IPS-20b (cell line): ENCODE measurements around the gene RANBP9.

Experiments
- H3K27ac ChIP-seq: one replicate; pipeline ENCODE4 v1.5.1; 2013; ENCODE audit warnings: low read length
- H3K27me3 ChIP-seq: 2 replicates; pipeline ENCODE4 v1.6.1; 2013; ENCODE audit warnings: mild to moderate bottlenecking, low read length, inconsistent platforms; ENCODE audit not compliant: insufficient read depth
- H3K36me3 ChIP-seq: 2 replicates; pipeline ENCODE4 v1.6.1; 2013; ENCODE audit warnings: low read depth, mild to moderate bottlenecking, inconsistent platforms, low read length, moderate library complexity; ENCODE audit not compliant: insufficient read depth
- H3K4me1 ChIP-seq: 2 replicates; pipeline ENCODE4 v1.6.1; 2013; ENCODE audit warnings: mild to moderate bottlenecking, control low read depth, inconsistent platforms, low read length, moderate library complexity; ENCODE audit not compliant: insufficient read depth
- H3K4me3 ChIP-seq: 2 replicates; pipeline ENCODE4 v1.5.1; 2013; ENCODE audit warnings: mild to moderate bottlenecking, low read length, inconsistent platforms
- H3K9ac ChIP-seq: 2 replicates; pipeline ENCODE4 v1.6.1; 2013; ENCODE audit warnings: low read depth, mild to moderate bottlenecking, inconsistent platforms, low read length, moderate library complexity
- H3K9me3 ChIP-seq: 2 replicates; pipeline ENCODE4 v1.6.1; 2013; ENCODE audit warnings: mild to moderate bottlenecking, low read depth, low read length, inconsistent platforms; ENCODE audit not compliant: insufficient read depth

The RANBP9 gene

DNA sequence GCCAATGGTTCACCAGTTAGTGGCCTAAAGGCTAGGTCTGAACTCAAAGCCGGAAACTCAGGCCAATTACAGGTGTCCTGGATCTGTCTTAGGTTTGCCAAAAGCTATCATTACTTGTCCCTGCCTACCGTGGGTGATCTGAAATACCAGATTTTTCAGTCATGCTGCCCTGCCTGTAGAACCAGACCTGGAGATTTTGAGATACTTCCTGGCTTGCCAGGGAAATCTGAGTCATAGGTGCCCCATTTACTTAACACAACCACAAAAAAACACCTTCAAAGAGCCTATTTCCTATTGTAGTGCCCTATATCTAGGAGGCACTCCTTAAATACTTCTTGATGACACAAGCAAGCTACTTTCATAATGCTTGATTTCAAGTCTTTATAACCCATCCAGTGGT, 13.9 kb upstream of the RANBP9 start:
- Histone ChIP-seq H3K27ac (no peak overlapping the region), H3K4me1 (no peaks in the 10 kb centered on the region), H3K27me3 (no peaks in the 10 kb centered on the region), H3K9me3 (no peaks in the 10 kb centered on the region), H3K36me3 (no peaks in the 10 kb centered on the region), H3K9ac (no peak overlapping the region), H3K4me3 (no peak overlapping the region)

DNA sequence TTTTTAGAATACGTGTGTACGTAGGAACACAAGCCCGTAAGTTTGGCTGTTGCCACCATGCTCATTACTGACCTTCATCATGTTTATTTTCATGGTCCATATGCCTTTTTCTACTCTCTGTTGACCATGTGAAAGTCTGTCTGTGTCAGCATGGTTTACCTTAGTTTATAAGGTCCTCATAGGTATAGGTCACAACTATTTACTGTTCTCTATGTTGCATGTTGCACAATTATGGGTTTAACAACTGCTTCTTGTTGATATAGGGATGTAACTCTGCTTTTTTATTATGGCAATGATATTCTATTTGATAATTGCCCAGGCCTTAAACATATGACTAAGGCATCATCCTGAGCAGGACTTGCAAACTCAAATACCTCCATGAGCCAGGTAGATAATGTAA, 13.4 kb upstream of the RANBP9 start:
- H3K27me3 ChIP-seq = no peaks in the 10 kb centered on the region
- no peak overlapping the region for H3K9ac ChIP-seq
- no peak overlapping the region for H3K4me3 ChIP-seq
- no peaks in the 10 kb centered on the region for H3K4me1 ChIP-seq
- H3K36me3 ChIP-seq = no peaks in the 10 kb centered on the region
- no peaks in the 10 kb centered on the region for H3K9me3 ChIP-seq
- no peak overlapping the region for H3K27ac ChIP-seq

DNA sequence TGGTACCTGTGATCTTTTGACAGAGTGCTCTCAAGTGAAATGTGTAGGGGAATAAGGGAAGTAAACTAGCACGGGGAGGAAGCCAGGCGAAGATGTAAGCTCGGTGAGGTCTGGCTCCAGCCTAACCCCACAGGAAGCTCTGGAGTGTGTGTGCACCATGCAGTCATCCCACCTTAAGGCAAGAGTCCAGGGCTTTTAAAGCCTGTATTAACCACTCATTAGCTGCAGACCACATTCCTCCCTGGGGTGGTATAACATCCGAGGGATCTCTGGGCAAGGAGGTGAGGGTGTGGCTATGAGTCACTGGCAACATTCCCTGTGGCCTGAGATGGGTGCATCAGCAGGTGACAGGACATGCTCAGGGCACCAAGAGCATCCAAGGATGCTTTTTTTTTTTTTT, 12.5 kb upstream of the RANBP9 start:
- Histone ChIP-seq H3K4me3 (no peak overlapping the region), H3K27ac (no peak overlapping the region), H3K36me3 (no peaks in the 10 kb centered on the region), H3K9ac (no peak overlapping the region), H3K9me3 (no peaks in the 10 kb centered on the region), H3K27me3 (no peaks in the 10 kb centered on the region), H3K4me1 (no peaks in the 10 kb centered on the region)

DNA sequence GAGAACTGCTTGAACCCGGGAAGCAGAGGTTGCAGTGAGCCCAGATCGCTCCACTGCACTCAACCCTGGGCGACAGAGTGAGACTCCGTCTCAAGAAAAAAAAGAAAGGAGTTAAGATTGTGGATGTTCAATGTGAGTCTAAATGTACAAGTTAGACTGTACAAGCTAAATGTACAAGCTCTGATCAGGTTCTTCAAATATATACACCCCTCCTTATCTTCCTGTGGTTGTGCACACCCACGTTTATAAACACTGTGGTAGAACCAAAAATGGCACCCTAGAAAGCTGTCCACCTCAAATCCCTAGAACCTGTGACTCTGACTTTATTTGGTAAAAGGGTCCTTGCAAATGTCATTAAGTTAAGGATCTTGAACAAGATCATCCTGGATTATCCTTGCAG, 11.2 kb upstream of the RANBP9 start:
- Histone ChIP-seq H3K4me3 (no peak overlapping the region), H3K9ac (no peak overlapping the region), H3K27me3 (no peaks in the 10 kb centered on the region), H3K27ac (no peak overlapping the region), H3K4me1 (no peaks in the 10 kb centered on the region), H3K36me3 (no peaks in the 10 kb centered on the region), H3K9me3 (no peaks in the 10 kb centered on the region)

DNA sequence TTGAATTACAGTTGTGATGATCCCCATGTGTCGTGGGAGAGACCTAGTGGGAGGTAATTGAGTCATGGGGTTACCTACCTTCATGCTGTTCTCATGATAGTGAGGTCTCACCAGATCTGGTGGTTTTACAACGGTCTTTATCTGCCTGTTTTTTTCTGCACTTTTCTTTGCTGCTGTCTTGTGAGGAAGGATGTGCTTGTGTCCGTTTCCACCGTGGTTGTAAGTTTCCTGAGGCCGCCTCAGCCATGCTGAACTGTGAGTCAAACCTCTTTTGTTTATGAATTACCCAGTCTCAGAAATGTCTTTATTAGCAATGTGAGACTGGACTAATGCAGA, 6.5 kb upstream of the RANBP9 start:
- Histone ChIP-seq H3K27ac (no peak overlapping the region), H3K36me3 (no peaks in the 10 kb centered on the region), H3K9ac (no peak overlapping the region), H3K9me3 (no peaks in the 10 kb centered on the region), H3K27me3 (no peaks in the 10 kb centered on the region), H3K4me3 (no peak overlapping the region), H3K4me1 (no peaks in the 10 kb centered on the region)

DNA sequence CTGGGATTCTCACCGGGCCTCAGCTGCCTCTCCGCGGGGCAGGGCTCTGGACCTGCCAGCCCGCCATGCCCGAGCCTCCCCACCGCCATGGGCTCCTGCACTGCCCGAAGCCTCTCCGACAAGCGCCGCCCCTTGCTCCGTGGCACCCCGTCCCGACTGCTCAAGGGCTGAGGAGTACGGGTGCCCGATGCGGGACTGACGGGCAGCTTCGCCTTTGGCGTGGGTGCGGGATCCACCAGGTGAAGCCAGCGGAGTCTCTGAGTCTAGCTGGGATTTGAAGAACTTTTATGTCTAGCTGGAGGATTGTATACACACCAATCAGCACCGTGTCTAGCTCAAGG, 5.3 kb upstream of the RANBP9 start:
- H3K4me1 ChIP-seq = peaks cover 3% of the 10 kb centered on the region; the same call in 1 of the 2 replicates
- no peaks in the 10 kb centered on the region for H3K36me3 ChIP-seq
- no peak overlapping the region for H3K9ac ChIP-seq
- H3K9me3 ChIP-seq = no peaks in the 10 kb centered on the region
- no peaks in the 10 kb centered on the region for H3K27me3 ChIP-seq
- no peak overlapping the region for H3K27ac ChIP-seq
- no peak overlapping the region for H3K4me3 ChIP-seq

DNA sequence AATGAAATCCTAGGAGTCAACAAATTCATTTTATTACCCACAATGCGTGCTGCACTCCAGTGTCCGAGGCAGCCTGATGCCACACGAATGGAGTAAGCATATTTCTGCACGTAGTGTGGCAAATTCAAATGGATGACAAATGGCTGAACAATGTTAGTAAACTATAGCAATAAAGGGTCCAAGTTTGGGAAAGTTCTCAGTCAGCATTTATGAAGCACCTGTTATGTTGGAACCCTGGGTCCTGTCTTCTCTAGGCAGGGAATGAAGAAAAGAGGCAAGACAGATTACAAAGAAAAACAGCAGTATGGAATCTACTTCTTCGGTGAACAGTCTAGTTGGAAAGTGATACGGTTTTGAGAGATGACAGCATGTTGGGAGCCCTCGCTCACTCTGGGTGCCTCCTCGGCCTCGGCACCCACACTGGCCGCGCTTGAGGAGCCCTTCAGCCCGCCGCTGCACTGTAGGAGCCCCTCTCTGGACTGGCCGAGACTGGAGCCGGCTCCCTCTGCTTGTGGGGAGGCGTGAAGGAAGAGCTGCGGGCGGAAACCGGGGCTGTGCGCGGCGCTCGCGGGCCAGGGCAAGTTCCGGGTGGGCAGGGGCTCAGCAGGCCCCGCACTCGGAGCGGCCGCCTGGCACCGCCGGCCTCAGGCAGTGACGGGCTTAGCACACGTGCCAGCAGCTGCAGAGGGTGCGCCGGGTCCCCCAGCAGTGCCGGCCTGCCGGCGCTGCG, 4.8 kb upstream of the RANBP9 start:
- H3K4me3 ChIP-seq = no peak overlapping the region
- H3K27me3 ChIP-seq = no peaks in the 10 kb centered on the region
- no peaks in the 10 kb centered on the region for H3K36me3 ChIP-seq
- H3K9me3 ChIP-seq = no peaks in the 10 kb centered on the region
- no peak overlapping the region for H3K27ac ChIP-seq
- no peak overlapping the region for H3K9ac ChIP-seq
- peaks cover 3% of the 10 kb centered on the region; the same call in 1 of the 2 replicates for H3K4me1 ChIP-seq

DNA sequence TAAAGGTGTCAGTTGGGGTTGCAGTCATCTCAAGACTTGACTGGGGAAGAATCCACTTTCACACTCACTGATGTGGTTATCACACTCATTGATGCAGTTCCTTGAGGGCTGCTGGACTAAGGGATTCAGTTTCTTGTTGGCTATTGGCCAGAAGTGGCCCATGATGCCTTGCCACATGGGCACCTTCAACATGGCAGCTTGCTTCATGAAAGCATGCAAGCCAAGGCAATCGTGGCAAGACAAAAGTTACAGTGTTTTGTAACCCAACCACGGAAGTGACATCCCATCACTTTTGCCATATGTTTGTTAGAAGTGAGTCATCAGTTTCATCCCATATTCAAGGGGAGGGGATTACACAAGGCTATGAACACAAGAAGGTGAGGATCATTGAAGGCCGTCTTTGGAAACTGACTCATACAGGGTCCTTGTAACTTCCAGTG, 3.8 kb upstream of the RANBP9 start:
- Histone ChIP-seq H3K27ac (no peak overlapping the region), H3K27me3 (no peaks in the 10 kb centered on the region), H3K9ac (no peak overlapping the region), H3K4me1 (peaks cover 3% of the 10 kb centered on the region; the same call in 1 of the 2 replicates), H3K4me3 (no peak overlapping the region), H3K36me3 (no peaks in the 10 kb centered on the region), H3K9me3 (no peaks in the 10 kb centered on the region)

DNA sequence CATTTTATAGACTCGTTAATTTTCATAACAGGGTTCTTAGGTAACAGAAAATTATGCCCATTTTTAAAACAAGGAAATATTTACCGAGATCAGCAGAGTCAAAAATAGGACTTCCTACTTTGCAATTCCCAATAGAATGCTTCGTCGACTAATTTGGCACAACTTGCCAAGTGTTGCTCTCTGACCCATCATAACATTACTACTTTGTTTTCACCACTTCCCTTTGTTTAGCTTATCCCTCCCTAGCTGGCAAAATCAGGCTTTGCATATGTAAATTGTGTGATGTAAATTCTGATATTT, 914 bp upstream of the RANBP9 start:
- no peaks in the 10 kb centered on the region for H3K36me3 ChIP-seq
- H3K9me3 ChIP-seq = no peaks in the 10 kb centered on the region
- peak overlapping the region; percentile 90 for H3K9ac ChIP-seq
- H3K27me3 ChIP-seq = no peaks in the 10 kb centered on the region
- peaks cover 10% of the 10 kb centered on the region for H3K4me1 ChIP-seq
- peak overlapping the region; percentile 86 for H3K4me3 ChIP-seq
- H3K27ac ChIP-seq = no peak overlapping the region

DNA sequence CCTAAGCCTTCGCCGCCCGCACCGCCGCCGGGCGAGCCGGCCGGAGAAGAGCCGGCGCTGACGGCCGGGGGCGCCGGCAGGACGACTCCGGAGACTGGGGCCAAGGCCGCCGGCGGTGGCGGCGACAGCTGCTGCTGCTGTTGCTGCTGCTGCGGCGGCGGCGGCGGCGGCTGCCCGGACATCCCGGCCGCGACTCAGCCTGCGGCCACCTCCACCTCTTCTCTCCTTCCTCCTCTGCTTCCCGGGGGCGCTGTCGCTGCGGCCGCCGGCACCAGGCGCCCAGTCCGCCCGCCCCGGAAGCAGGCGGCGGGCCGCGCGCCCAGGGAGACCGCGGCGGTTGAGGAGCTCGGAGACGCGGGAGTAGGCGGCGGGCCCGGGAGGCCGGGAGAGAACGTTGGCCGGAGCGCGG, 307 bp downstream of the RANBP9 start:
- H3K9me3 ChIP-seq = no peaks in the 10 kb centered on the region
- no peaks in the 10 kb centered on the region for H3K36me3 ChIP-seq
- H3K4me1 ChIP-seq = peaks cover 10% of the 10 kb centered on the region
- H3K27me3 ChIP-seq = no peaks in the 10 kb centered on the region
- H3K27ac ChIP-seq = no peak overlapping the region
- peak overlapping the region; percentile 51; the same call in 1 of the 2 replicates for H3K4me3 ChIP-seq
- no peak overlapping the region; the same call in 1 of the 2 replicates for H3K9ac ChIP-seq

DNA sequence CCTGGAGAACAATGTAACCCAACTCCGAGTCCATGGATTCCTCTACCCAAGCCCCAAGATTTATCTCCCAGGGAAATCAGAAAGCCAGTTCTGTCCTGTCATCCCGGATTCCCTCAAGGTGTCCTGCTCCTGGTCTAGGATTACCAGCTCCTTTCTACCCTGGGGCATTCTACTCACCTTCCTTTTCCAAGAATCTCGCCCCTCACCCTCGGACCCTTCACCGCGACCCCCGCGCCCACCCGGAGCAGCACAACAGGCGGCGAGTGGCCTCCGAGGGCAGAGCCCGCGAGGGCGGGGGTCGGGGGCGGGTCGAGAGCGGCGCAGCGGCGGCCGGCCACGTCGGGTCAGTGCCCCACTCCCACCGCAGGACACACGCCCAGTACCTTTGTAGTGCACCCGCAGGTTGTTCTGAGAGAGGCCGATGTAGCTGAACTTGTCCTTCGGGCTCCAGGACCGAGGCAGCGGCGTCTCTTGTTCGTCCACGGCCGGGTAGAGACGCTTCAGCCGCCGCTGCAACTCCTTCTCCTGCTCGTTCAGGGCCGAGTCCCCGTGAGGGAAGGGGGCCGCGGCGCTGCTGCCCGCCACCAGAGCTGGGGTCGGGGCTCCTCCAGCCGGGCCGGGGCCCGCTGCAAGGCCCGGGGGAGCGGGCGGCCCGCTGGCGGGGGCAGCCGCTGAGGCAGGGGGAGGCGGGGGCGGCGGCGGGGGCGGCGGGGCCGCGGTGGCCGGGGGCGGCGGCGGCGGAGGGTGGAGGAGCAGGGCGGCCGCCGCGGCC, 897 bp downstream of the RANBP9 start:
- Histone ChIP-seq H3K36me3 (no peaks in the 10 kb centered on the region), H3K4me1 (peaks cover 10% of the 10 kb centered on the region), H3K9me3 (no peaks in the 10 kb centered on the region), H3K27me3 (no peaks in the 10 kb centered on the region), H3K9ac (peak overlapping the region; percentile 86), H3K27ac (no peak overlapping the region), H3K4me3 (peak overlapping the region; percentile 93)
